ENCODE results near the gene SLC39A9. TPM values are rescaled to one million over a fixed set of nuclear protein-coding genes. Genes with fewer than 3 reads are reported as not detected.
A peak's percentile ranks its signal among the peaks of the same experiment; 100 is the strongest.

Gene SLC39A9
- total and polyA plus RNA-seq, 2 experiments from 2014 or later, result 17.7 to 48.1 TPM

- Mint-ChIP-seq H3K9me3 (no peaks in the 10 kb centered on the region), H3K27me3 (ENCODE audit: insufficient read depth, low read depth, poor library complexity) (peaks cover 50% of the 10 kb centered on the region)
Measured at GRCh38 chr14:69485701-69486100, 87.2 kb downstream of the SLC39A9 start.

DNA sequence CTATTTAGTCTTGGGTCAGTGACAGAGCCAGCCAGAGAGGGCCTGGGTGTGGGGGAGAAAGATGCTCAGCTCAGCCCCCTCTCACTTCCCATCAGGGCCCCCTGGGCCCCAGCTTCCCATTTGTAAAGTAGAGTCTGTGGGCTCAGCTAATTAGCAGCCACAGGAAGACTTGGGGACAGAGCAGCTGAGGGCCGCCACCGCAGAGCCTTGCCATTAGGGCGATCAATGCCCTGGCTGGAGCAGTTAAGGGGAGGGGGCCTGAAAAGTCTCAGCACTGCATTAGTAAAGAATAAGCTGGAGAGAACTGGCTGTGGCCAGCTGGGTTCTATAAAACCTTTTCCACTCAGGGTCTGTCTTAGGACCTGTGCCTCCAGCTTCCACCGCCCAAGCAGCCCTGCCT is 88.7 kb downstream of the SLC39A9 start:
- Mint-ChIP-seq H3K4me3 (no peak overlapping the region), H3K4me1 (peaks cover 10% of the 10 kb centered on the region), H3K27me3 (ENCODE audit: insufficient read depth, low read depth, poor library complexity) (peaks cover 44% of the 10 kb centered on the region), H3K36me3 (ENCODE audit: low read depth) (no peaks in the 10 kb centered on the region), H3K27ac (no peak overlapping the region), H3K9me3 (no peaks in the 10 kb centered on the region)
- no peaks in the 10 kb centered on the region for H3K4me1 ChIP-seq (ENCODE audit: insufficient read depth)
- H3K36me3 ChIP-seq (ENCODE audit: insufficient read depth), result no peaks in the 10 kb centered on the region
- H3K79me2 ChIP-seq (replicated peaks; ENCODE audit: insufficient read depth), result no peaks in the 10 kb centered on the region
- H3K4me2 ChIP-seq, result no peak overlapping the region
- H3K27me3 ChIP-seq (ENCODE audit: insufficient read depth), result peaks cover 53% of the 10 kb centered on the region
- H2AFZ ChIP-seq, result no peak overlapping the region
- no peak overlapping the region for H3K27ac ChIP-seq (ENCODE audit: low read depth)
- ATAC-seq (no peak), DNase-seq (ENCODE audit: low spot score) (no peak)
- H4K20me1 ChIP-seq (replicated peaks; ENCODE audit: insufficient read depth), result no peaks in the 10 kb centered on the region; the same call in 1 of the 2 replicates
- no peaks in the 10 kb centered on the region for H3K9me2 ChIP-seq (ENCODE audit: insufficient read depth)
- no peak overlapping the region for H3K4me3 ChIP-seq
- no peaks in the 10 kb centered on the region for H3F3A ChIP-seq (replicated peaks; ENCODE audit: low read depth)
- TF ChIP-seq STAT1 (IDR thresholded peaks at IDR 0.05; ENCODE audit: unreplicated experiment) (no peak), JUNB (IDR thresholded peaks at IDR 0.05; ENCODE audit: unreplicated experiment) (no peak), EZH2phosphoT487 (IDR thresholded peaks at IDR 0.05; ENCODE audit: unreplicated experiment) (no peak), ZNF331 (CRISPR knock-in tag; IDR thresholded peaks at IDR 0.05; ENCODE audit: low read depth) (no peak)
- TF ChIP-seq, protein P1, sequence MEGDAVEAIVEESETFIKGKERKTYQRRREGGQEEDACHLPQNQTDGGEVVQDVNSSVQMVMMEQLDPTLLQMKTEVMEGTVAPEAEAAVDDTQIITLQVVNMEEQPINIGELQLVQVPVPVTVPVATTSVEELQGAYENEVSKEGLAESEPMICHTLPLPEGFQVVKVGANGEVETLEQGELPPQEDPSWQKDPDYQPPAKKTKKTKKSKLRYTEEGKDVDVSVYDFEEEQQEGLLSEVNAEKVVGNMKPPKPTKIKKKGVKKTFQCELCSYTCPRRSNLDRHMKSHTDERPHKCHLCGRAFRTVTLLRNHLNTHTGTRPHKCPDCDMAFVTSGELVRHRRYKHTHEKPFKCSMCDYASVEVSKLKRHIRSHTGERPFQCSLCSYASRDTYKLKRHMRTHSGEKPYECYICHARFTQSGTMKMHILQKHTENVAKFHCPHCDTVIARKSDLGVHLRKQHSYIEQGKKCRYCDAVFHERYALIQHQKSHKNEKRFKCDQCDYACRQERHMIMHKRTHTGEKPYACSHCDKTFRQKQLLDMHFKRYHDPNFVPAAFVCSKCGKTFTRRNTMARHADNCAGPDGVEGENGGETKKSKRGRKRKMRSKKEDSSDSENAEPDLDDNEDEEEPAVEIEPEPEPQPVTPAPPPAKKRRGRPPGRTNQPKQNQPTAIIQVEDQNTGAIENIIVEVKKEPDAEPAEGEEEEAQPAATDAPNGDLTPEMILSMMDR (conservative IDR thresholded peaks at IDR 0.05; ENCODE audit: low read depth in 2 of 2), result no peak

More at GRCh38 chr14:69485701-69486100, 87.2 kb downstream of the SLC39A9 start:
- H3K4me2 ChIP-seq, result no peak overlapping the region; the same call in 1 of the 2 replicates
- H3K27me3 ChIP-seq (ENCODE audit: insufficient read depth), result peaks cover 67% of the 10 kb centered on the region
- ATAC-seq, result no peak
- H3K4me1 Mint-ChIP-seq, result peaks cover 10% of the 10 kb centered on the region
- H4K20me1 ChIP-seq (replicated peaks; ENCODE audit: insufficient read depth), result no peaks in the 10 kb centered on the region
- H3K36me3 Mint-ChIP-seq (ENCODE audit: low read depth), result no peaks in the 10 kb centered on the region
- TF ChIP-seq CREB1 (CRISPR knock-in tag; IDR thresholded peaks at IDR 0.05; ENCODE audit: low read depth) (no peak), ZNF114 (CRISPR knock-in tag; IDR thresholded peaks at IDR 0.05) (no peak), STAT1 (IDR thresholded peaks at IDR 0.05; ENCODE audit: unreplicated experiment) (no peak), REST (IDR thresholded peaks at IDR 0.05; ENCODE audit: unreplicated experiment) (no peak), EZH2phosphoT487 (IDR thresholded peaks at IDR 0.05; ENCODE audit: unreplicated experiment) (no peak), POLR2AphosphoS5 (IDR thresholded peaks at IDR 0.05; ENCODE audit: low read depth) (no peak)
- no peak overlapping the region for H3K4me3 Mint-ChIP-seq
- no peaks in the 10 kb centered on the region for H3F3A ChIP-seq (replicated peaks; ENCODE audit: low read depth)
- no peaks in the 10 kb centered on the region for H3K36me3 ChIP-seq (ENCODE audit: insufficient read depth)
- no peaks in the 10 kb centered on the region for H3K4me1 ChIP-seq (ENCODE audit: insufficient read depth)
- no peak overlapping the region for H2AFZ ChIP-seq
- no peak for DNase-seq (ENCODE audit: low spot score)
- no peak overlapping the region for H3K27ac ChIP-seq (ENCODE audit: low read depth)
- no peaks in the 10 kb centered on the region for H3K79me2 ChIP-seq (replicated peaks; ENCODE audit: insufficient read depth)
- no peaks in the 10 kb centered on the region for H3K9me2 ChIP-seq (ENCODE audit: insufficient read depth)
- no peak overlapping the region for H3K27ac Mint-ChIP-seq
- 0 out of 2 replicates have a peak overlapping the region, but pooled peaks have one; percentile 83 for H3K4me3 ChIP-seq

All from GM23338 (cell line).